HepG2 (cell line): ENCODE results near the gene CST1.

Source experiments
- ETV6 ChIP-seq: sonication (generic); formaldehyde crosslinking; conservative IDR thresholded peaks from 2 replicates; pipeline ENCODE4 v1.4.0; 2020; ENCODE audit warnings: missing genetic modification reagents
- GABPA ChIP-seq, 2 experiments: IDR thresholded peaks; 2 replicates each; pipeline ENCODE4 v1.6.1; 2011 to 2016; ENCODE audit warnings: low read depth in 2 of 2, low read length in 1 of 2, missing biosample characterization in 1 of 2, missing genetic modification characterization in 1 of 2
- SIN3A ChIP-seq: IDR thresholded peaks from 2 replicates; pipeline ENCODE4 v1.6.1; 2011; ENCODE audit warnings: low read depth, mild to moderate bottlenecking, control low read depth, low read length, borderline replicate concordance
- TF ChIP-seq, protein P1 (sequence below): sonication (generic); formaldehyde crosslinking; IDR thresholded peaks from 2 replicates; pipeline ENCODE4 v1.5.0; 2020; ENCODE audit warnings: mild to moderate bottlenecking, missing genetic modification reagents, moderate library complexity

GRCh38 chr20:23752019-23752418, 1.3 kb upstream of the CST1 start:
- TF ChIP-seq GABPA (IDR thresholded peaks at IDR 0.05; ENCODE audit: low read depth, low read length) = no peak
- no peak for TF ChIP-seq GABPA (CRISPR knock-in tag; IDR thresholded peaks at IDR 0.05; ENCODE audit: low read depth)
- TF ChIP-seq, protein P1, sequence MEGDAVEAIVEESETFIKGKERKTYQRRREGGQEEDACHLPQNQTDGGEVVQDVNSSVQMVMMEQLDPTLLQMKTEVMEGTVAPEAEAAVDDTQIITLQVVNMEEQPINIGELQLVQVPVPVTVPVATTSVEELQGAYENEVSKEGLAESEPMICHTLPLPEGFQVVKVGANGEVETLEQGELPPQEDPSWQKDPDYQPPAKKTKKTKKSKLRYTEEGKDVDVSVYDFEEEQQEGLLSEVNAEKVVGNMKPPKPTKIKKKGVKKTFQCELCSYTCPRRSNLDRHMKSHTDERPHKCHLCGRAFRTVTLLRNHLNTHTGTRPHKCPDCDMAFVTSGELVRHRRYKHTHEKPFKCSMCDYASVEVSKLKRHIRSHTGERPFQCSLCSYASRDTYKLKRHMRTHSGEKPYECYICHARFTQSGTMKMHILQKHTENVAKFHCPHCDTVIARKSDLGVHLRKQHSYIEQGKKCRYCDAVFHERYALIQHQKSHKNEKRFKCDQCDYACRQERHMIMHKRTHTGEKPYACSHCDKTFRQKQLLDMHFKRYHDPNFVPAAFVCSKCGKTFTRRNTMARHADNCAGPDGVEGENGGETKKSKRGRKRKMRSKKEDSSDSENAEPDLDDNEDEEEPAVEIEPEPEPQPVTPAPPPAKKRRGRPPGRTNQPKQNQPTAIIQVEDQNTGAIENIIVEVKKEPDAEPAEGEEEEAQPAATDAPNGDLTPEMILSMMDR (CRISPR knock-in tag) = no peak
- TF ChIP-seq ETV6 (CRISPR knock-in tag) = no peak
- no peak for TF ChIP-seq SIN3A
